Measurements from ENCODE around the gene LIN7B. TPM values are rescaled to one million over a fixed set of nuclear protein-coding genes. Genes with fewer than 3 reads are reported as not detected.

The LIN7B gene
- total RNA-seq, 1 experiment from 2014 or later = 11.8 TPM

DNA sequence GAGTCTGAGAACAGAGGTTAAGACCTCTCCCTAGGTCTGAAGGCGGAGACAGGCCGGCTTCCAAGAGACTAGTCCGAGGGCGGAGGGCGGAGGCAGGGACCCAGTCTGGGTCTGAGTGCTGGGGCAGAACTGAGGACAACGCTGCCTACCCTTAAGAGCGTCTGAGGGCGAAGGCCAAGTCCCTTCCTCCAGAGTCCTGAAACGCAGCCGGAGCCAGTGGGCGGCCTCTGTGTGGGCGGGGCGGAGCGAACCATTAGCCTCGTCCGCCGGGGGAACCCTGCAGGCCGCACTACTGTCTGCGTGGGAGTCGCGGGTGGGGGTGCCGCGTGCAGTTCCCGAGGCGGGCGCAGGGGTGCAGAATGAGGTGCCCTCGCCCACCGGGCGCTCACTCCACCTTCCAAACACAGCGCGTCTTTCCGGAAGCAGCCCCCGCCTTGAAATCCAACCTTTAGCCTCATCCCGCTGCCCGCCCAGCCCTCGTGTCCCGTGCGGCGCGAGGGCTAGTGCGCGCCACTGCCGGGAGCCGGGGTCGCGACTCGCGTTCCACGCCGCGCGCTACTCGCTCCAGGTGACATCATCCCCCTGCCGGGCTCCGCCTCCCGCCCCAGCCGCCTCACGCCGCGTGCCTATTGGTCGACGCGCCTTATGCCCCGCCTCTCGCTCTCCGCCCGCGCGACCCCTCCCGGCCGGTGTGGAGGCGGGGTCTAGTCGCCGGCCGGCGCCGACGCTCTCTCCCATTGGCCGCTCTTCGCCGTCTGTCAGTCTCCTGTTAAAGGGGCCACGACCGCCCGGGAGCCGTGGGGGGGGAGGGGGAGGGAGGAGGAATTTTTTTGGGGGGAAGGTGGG is 4.6 kb downstream of the LIN7B start, which contains the start of gene C19orf73:
TSS of gene C19orf73 (minus strand) at position 579 of the 846 bp plus-strand sequence. CDS start at position 458, 121 bp downstream.
- no peak for TF ChIP-seq CTCF (IDR thresholded peaks at IDR 0.05; ENCODE audit: insufficient read depth in 1 of 2, low read depth in 1 of 2, low read length in 1 of 2, severe bottlenecking in 1 of 2, unreplicated experiment in 1 of 2)
- peak within 1 kb of the TSS; percentile 88 for H3K4me3 ChIP-seq (ENCODE audit: low read depth, low read length)
- DNase-seq = peak; percentile 94 to 98
- peaks cover 19% of the 10 kb centered on the region for H3K36me3 Mint-ChIP-seq (ENCODE audit: insufficient read depth, unreplicated experiment)
- CTCF ChIA-PET = interaction anchor here (0.9 to 1.5 kb wide), 5 partner anchors 9 to 80 kb away, joined by 3 to 6 read pairs (median 4); no protein-coding TSS in a partner anchor
- peaks cover 32% of the 10 kb centered on the region for H3K4me1 Mint-ChIP-seq (ENCODE audit: low read depth, unreplicated experiment)
- no peaks in the 10 kb centered on the region for H3K9me3 Mint-ChIP-seq (ENCODE audit: unreplicated experiment)
- POLR2A ChIA-PET = no interaction called here
- H3K9me3 ChIP-seq = no peaks in the 10 kb centered on the region
- peaks cover 18% of the 10 kb centered on the region for H3K4me1 ChIP-seq
- no peaks in the 10 kb centered on the region for H3K27me3 ChIP-seq (replicated peaks; ENCODE audit: control insufficient read depth, insufficient read depth, low read length)
- no peaks in the 10 kb centered on the region for H3K36me3 ChIP-seq (ENCODE audit: control insufficient read depth, insufficient read depth, low read length)
- intact Hi-C loops (cut with micrococcal nuclease; ENCODE audit: unreplicated experiment) = loop anchor here (1.0 to 5.0 kb wide), 4 partner anchors 10 to 79 kb away; partner anchors contain the start of gene SNRNP70
- peak within 1 kb of the TSS; percentile 94 for H3K4me3 Mint-ChIP-seq (ENCODE audit: unreplicated experiment)
- BruUV-seq (replicated peaks) = TSS peak; percentile 89
- H3K27me3 Mint-ChIP-seq (ENCODE audit: insufficient read depth, unreplicated experiment) = peaks cover 4% of the 10 kb centered on the region
- H3K27ac Mint-ChIP-seq (ENCODE audit: unreplicated experiment) = peak within 1 kb of the TSS; percentile 85

DNA sequence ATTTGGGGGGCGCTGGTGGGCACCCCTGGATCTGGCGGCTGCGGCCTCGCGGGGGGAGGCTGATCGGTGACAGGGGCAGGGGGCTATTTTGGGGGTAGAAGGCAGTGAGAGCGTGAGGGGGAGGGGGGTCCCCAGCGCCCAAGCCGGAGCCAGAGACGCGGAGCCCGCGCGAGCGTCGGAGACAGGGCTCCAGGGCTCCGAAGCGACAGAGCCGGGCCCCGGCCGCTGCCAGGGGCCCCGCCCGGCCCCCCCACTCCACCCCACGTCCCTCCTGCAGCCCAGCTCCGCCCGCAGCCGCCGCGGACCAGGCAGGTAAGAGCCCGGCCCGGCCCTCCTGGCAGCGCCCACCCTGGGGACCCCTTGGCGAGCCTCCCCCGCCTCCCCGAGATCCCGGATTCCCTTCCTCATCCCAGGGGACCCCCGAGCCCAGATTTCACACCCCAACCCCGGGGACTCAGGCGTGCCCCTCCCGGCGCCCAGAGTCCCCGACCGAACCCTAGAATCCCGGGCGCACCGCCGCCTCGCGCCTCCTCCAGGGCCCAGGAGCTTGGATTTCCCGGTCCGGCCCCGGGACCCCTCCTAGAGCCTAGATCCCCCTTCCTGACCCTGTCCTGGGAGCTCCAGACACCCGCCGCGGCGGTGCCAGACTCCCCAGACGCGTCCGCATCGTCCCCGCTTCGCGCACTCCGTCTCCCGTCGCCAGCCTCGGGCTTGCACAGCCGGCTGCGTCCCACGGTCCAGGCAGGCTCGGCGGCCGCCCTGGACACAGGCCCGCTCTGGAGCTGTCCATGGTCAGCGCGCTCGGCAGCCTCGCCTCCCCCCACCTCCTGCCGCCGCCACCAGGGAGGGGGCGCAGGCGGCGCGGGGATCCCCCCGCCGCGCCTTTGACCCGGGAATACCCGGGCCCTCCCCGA is 5.5 kb downstream of the LIN7B start, which contains the start of gene PPFIA3:
TSS of gene PPFIA3 (plus strand) at position 134 of the 914 bp plus-strand sequence. CDS start 8,330 bp downstream, outside the sequence.
- DNase-seq = peak; percentile 55 to 78
- Mint-ChIP-seq H3K4me3 (ENCODE audit: unreplicated experiment) (peak within 1 kb of the TSS; percentile 94), H3K36me3 (ENCODE audit: insufficient read depth, unreplicated experiment) (peaks cover 14% of the 10 kb centered on the region), H3K4me1 (ENCODE audit: low read depth, unreplicated experiment) (peaks cover 29% of the 10 kb centered on the region), H3K27ac (ENCODE audit: unreplicated experiment) (peak within 1 kb of the TSS; percentile 85), H3K27me3 (ENCODE audit: insufficient read depth, unreplicated experiment) (peaks cover 4% of the 10 kb centered on the region), H3K9me3 (ENCODE audit: unreplicated experiment) (no peaks in the 10 kb centered on the region)
- Histone ChIP-seq H3K36me3 (ENCODE audit: control insufficient read depth, insufficient read depth, low read length) (no peaks in the 10 kb centered on the region), H3K4me1 (peaks cover 23% of the 10 kb centered on the region), H3K4me3 (ENCODE audit: low read depth, low read length) (peak within 1 kb of the TSS; percentile 88), H3K9me3 (no peaks in the 10 kb centered on the region), H3K27me3 (replicated peaks; ENCODE audit: control insufficient read depth, insufficient read depth, low read length) (no peaks in the 10 kb centered on the region)
- intact Hi-C loops (cut with micrococcal nuclease; ENCODE audit: unreplicated experiment) = loop anchor here (1.0 to 5.0 kb wide), 4 partner anchors 9 to 78 kb away; partner anchors contain the start of gene SNRNP70
- no peak for TF ChIP-seq CTCF (IDR thresholded peaks at IDR 0.05; ENCODE audit: insufficient read depth in 1 of 2, low read depth in 1 of 2, low read length in 1 of 2, severe bottlenecking in 1 of 2, unreplicated experiment in 1 of 2)
- ChIA-PET CTCF (interaction anchor here (1.2 to 1.5 kb wide), 4 partner anchors 8 to 79 kb away, joined by 4 to 9 read pairs (median 5); no protein-coding TSS in a partner anchor), POLR2A (no interaction called here)
- no TSS peak for BruUV-seq (replicated peaks)

DNA sequence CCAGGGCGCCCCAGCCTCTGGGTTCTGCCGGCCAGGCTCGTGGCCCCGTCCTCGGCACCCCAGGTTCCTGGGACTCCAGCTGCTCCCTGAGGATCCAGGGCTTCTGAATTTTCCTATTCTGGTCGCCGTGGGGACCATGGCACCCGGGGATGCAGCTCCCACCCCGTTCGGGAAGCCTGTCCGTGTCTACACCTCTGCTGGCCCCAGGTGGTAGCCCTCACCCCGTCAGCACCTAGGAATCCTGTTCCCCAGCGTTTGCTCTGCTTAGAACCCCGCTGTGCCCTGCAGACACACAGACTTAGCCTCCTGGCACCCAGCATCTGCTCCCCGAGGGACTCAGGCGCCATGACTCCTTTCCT is 6.1 kb downstream of the LIN7B start:
- Histone ChIP-seq H3K4me1 (peaks cover 25% of the 10 kb centered on the region), H3K36me3 (ENCODE audit: control insufficient read depth, insufficient read depth, low read length) (no peaks in the 10 kb centered on the region), H3K27me3 (replicated peaks; ENCODE audit: control insufficient read depth, insufficient read depth, low read length) (no peaks in the 10 kb centered on the region), H3K9me3 (no peaks in the 10 kb centered on the region), H3K4me3 (ENCODE audit: low read depth, low read length) (peak overlapping the region; percentile 88)
- Mint-ChIP-seq H3K9me3 (ENCODE audit: unreplicated experiment) (no peaks in the 10 kb centered on the region), H3K4me1 (ENCODE audit: low read depth, unreplicated experiment) (peaks cover 35% of the 10 kb centered on the region), H3K27ac (ENCODE audit: unreplicated experiment) (no peak overlapping the region), H3K4me3 (ENCODE audit: unreplicated experiment) (peak overlapping the region; percentile 94), H3K27me3 (ENCODE audit: insufficient read depth, unreplicated experiment) (peaks cover 4% of the 10 kb centered on the region), H3K36me3 (ENCODE audit: insufficient read depth, unreplicated experiment) (peaks cover 19% of the 10 kb centered on the region)
- intact Hi-C loops (cut with micrococcal nuclease; ENCODE audit: unreplicated experiment) = no loop called here
- DNase-seq = no peak
- ChIA-PET CTCF (interaction anchor here (1.2 to 1.5 kb wide), 4 partner anchors 8 to 78 kb away, joined by 4 to 9 read pairs (median 5); no protein-coding TSS in a partner anchor), POLR2A (no interaction called here)
- BruUV-seq (replicated peaks) = no TSS peak
- no peak for TF ChIP-seq CTCF (IDR thresholded peaks at IDR 0.05; ENCODE audit: insufficient read depth in 1 of 2, low read depth in 1 of 2, low read length in 1 of 2, severe bottlenecking in 1 of 2, unreplicated experiment in 1 of 2)
